NCI-H2196 (cell line): ENCODE data around the gene VWF.

Source experiments
- DNase-seq: peaks from one replicate; lab custom pipeline; 2025; ENCODE audit not compliant: unreplicated experiment; lab: John Stamatoyannopoulos, UW

Gene VWF

DNA sequence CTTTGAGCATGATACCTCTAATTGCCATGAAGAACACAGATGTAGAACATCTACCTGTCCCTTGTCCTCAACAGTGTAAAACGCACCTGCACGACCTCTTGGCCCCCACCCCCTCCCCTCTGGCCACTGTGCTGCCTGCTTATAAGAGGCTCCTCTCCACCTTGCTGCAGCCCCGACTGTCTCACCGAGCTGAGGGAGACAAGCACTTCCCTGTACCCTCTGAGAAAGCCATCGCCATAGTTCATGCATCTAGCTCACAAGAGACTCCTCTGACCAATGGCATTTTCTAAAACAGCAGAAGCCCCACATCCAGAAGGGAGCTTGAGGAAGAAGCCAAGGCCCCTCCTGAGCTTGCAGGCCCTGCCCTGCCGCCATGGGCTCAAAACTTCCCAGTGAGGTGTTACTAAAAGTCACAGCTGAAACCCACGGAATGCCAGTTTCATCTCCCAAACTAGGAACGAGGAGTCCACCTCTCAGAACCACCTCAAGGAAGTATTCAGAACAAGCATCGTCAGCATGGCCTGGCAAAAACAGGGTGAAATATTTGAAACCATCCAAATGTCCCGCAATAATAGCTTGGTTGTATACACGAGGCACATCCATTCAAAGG is 157.9 kb downstream of the VWF start:
- DNase-seq: no peak

DNA sequence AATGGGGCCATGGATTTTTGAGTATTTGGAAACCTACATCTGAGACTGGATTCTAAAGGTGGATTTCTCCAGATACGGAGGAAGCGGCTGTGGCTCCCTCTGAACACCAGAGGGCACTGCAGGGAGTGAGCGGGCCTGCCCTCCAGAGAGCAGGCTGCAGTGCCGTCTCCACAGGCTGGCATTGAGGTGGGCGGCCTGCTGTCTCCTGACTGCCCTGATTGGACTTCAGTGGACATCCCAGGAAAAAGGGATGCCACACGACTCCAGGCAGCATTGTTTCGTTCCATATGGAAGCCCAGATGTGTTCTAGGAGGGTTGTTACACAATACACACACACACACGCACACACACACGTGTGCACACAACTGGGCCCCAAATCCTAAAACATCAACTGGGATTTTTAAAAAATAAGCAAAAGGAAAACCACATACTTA is 158.5 kb downstream of the VWF start:
- peak; percentile 40 for DNase-seq

DNA sequence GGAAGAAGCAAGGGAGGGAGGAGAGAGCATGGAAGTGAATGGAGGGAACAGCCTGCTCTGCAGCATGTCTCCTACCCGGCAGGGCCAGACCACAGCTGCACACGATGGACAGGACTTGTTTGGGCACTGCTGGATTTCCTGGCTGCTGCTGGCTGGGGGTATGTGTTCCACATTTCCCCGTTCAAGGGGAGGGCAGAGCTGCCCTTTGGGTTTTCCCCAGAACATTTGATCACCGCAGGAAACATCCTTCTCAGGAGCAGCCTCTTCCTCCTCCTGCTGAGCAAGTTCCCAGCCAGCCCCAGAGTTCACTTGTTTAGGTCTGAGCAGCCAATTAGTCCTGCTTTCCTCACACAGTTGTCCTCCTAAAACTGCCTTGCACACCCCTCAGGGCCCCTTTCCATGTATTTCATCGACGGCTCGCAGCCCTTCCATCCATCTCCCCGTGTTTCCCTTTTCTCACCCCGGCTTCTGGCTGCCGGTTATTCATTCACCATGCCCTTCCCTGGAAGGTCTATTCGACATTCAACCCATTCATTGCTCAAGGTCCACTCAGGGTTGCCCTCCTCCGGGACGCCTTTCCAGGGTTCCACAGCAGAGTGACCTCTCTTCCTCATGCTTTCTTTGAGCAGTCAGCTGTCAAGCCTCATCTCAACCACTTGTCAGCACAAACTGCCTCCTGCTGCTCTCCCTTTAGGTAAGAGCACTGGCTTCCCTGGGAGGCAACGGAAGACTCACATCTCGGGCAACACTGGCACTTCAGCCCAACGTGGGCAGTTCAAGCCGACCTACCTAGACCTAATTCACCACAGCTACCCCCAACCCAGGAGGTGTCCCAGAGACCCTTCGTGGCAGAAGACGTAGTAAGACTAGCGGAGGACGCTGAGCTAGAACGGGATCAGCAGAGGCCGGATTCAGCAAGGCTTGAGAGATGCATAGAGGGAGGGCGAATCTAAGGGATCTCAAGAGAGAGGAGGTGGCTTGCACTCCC is 159.3 kb downstream of the VWF start:
- DNase-seq: no peak

- DNase-seq: no peak
Observed at GRCh38 chr12:5963515-5963914, 161.0 kb downstream of the VWF start.

- no peak for DNase-seq
Observed at GRCh38 chr12:5960783-5961182, 163.7 kb downstream of the VWF start.

- DNase-seq: no peak
Observed at GRCh38 chr12:5956987-5957386, 167.5 kb downstream of the VWF start.

- no peak for DNase-seq
Observed at GRCh38 chr12:5954661-5955060, 169.8 kb downstream of the VWF start.

GRCh38 chr12:5953835-5954586 is 170.5 kb downstream of the VWF start:
- DNase-seq: no peak

GRCh38 chr12:5952031-5952430 is 172.4 kb downstream of the VWF start:
- DNase-seq: no peak

DNA sequence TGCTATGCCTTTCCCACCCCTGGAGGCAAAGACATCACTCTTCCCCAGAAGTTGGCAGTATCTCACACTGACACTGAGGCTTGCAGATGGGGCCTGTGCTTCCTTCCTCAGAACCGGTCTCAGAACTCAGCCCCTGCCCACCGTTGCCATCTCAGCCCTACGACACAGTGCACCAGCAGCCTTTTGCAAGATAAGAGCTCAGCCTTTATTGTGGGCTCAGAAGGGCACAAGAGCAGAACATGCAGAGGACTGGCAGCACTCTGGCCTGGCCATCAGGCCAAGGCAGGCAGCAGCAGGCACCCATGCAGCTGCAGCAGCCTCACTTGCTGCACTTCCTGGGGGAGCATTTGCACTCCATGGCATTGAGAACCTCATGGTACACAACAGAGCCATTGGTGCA is 175.8 kb downstream of the VWF start:
- DNase-seq: no peak

DNA sequence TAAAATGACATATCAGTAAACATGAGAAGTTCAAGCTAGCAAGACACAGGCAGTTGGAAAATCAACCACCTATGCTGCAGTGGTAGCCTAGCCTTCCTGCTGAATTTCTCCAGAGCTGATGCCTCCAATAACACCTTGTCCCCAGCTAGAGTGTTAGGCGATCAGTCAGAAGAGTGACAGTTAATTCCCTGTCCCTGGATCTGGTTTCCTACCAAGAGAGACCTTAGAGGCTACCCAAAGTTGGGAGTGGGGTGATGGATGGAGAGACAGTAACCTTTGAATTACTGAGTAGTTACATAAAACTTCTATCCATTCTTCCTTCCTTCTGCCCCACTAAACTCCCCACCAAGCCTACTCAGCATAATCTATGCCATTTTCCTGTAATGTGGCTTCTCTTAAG is 177.5 kb downstream of the VWF start:
- DNase-seq: no peak

- no peak for DNase-seq
Observed at GRCh38 chr12:5946388-5946787, 178.1 kb downstream of the VWF start.

GRCh38 chr12:5945071-5946008 is 179.1 kb downstream of the VWF start, which contains the start of gene ANO2:
ANO2 (minus strand) TSS chr12:5945259; CDS start chr12:5945217, 42 bp downstream.
- DNase-seq: peak; percentile 1

GRCh38 chr12:5944688-5945070 is 179.8 kb downstream of the VWF start:
- no peak for DNase-seq

DNA sequence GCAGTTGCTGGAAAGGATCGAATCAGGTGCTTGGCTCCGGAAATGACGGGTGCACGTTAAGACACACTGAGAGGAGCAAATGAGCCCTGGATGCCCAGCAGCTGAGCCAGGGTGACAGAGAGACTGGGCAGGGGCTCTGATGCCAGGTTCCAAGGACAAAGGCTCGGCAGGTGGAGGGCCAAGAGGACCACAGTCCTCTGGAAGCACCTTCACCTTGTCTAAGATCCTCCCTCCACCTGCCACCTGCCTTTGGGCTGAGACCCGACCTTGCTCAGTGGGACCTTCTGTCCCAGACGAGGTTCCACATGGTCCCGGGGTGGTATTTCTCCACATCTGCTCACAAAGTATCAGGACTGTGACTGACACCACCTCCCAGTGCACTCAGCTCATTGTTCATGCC is 180.4 kb downstream of the VWF start:
- no peak for DNase-seq

- no peak for DNase-seq
Observed at GRCh38 chr12:5941907-5942306, 182.6 kb downstream of the VWF start.

DNA sequence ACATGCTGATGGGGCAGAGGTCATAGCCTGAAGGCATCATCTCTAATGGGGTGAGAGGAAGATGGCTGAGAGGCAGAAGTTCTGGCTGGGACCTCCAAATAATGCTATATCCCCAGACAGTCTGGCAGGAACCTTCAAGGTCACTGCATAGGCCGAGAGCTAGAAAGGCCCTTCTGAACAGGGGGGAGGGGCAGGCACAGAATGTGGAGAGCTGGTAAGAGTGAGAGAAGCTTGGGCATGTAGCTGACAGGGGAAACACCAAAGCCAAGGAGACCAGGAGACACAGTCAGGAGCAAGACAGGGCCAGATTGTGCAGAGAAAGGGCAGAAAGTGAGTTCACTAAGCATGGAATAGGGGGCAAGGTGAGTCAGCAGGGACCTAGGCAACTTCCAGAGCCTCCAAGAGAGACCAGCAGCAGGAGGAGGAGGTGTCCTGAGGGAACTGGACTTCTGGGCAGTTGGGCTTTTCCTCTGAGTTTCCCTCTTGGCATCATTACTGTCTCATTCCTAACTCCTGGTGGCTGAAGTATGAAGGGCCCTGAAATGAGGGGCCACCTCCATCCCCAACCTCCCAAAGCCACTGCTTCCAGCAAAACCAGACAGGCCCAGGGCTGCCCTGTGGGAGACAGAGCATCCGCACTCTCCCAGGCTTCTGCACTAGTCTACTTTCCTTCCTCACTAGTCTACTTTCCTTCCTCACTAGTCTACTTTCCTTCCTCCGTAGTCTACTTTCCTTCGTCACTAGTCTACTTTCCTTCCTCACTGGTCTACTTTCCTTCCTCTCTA is 196.5 kb downstream of the VWF start:
- no peak for DNase-seq

DNA sequence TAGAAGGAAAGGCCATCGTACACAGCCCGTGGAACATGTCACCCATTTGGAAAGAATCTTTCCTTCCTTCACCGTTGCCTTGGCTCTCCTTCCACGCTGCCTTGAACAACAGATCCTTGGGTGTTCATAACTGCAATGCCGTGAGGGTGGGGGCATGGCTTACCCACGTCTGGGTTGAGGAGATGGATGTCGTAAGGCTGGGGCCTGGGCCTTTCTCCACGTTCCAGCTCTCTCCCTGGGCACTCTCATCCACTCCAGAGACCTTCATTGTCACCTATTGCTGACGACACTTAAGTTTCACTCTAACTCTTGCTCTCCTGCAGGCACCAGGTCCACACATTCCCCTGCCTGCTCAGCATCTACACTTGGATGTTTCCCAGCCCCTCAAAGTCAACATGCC is 198.8 kb downstream of the VWF start:
- no peak for DNase-seq

- no peak for DNase-seq
Observed at GRCh38 chr12:5924342-5924741, 200.1 kb downstream of the VWF start.

DNA sequence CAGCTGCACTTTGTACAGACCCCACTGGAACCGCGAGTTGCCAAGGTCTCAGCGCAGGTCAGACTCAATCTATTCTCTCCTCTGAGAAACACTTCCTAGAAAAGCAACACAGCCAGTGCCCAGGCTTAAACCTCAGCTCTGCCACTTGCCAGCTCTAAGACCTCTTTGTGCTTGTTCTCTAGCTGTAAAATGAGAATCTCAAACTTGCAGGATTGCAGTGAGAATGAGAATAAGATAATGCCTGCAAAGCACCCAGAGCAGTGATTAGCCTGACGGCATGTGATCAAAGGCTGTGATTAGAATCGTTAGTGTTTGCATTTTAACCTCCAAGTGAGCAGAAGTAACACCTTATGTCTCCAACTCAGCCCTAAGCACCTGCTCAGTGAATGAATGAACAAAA is 200.7 kb downstream of the VWF start:
- no peak for DNase-seq
